H1 (cell line): Measurements from ENCODE around the gene BAK1. TPM values are rescaled to one million over a fixed set of nuclear protein-coding genes. Genes with fewer than 3 reads are reported as not detected.

Experiments
- CTCF ChIA-PET: fragments of 300-600 bp; sonication (Branson Sonifier 250); formaldehyde crosslinking; loops from one replicate; lab custom pipeline; 2021; ENCODE audit not compliant: partially characterized antibody; lab: Charles Lee
- POLR2A ChIA-PET: fragments of 300-600 bp; sonication (Branson Sonifier 250); formaldehyde crosslinking; loops from one replicate; lab custom pipeline; 2021; ENCODE audit warnings: inconsistent platforms; ENCODE audit not compliant: partially characterized antibody; lab: Charles Lee
- DNase-seq, 2 experiments: peaks; one replicate each; pipeline versions ENCODE4 v3.0.0 to v3.0.0-alpha.2; 2010 to 2022; ENCODE audit warnings: low spot score in 2 of 2, low read depth in 1 of 2, mixed read lengths in 1 of 2
- FAIRE-seq: peaks from 2 replicates; lab custom pipeline; 2011; peaks lifted over from hg19 to GRCh38; lab: Jason Lieb, UNC
- H2AFZ ChIP-seq: 2 replicates; pipeline ENCODE4 v1.8.1; 2012; ENCODE audit warnings: low read length, inconsistent platforms
- H2AK5ac ChIP-seq: 2 replicates; pipeline ENCODE4 v1.6.1; 2013; ENCODE audit warnings: low read depth, low read length
- H2BK120ac ChIP-seq: replicated peaks from 2 replicates; pipeline ENCODE3; 2013; ENCODE audit warnings: low read depth, low read length, inconsistent platforms
- H2BK12ac ChIP-seq: 2 replicates; pipeline ENCODE4 v1.6.1; 2013; ENCODE audit warnings: low read depth, low read length
- H2BK15ac ChIP-seq: 2 replicates; pipeline ENCODE4 v1.6.1; 2013; ENCODE audit warnings: low read length
- H2BK20ac ChIP-seq: 2 replicates; pipeline ENCODE4 v1.6.1; 2013; ENCODE audit warnings: low read length
- H2BK5ac ChIP-seq: 2 replicates; pipeline ENCODE4 v1.6.1; 2013; ENCODE audit warnings: low read depth, low read length
- H3K14ac ChIP-seq: 2 replicates; pipeline ENCODE4 v1.6.1; 2013; ENCODE audit warnings: inconsistent platforms; ENCODE audit not compliant: insufficient read length
- H3K18ac ChIP-seq: 2 replicates; pipeline ENCODE4 v1.6.1; 2013; ENCODE audit warnings: low read length; ENCODE audit errors: extremely low read depth
- H3K23ac ChIP-seq: 2 replicates; pipeline ENCODE4 v1.6.1; 2013; ENCODE audit warnings: inconsistent platforms; ENCODE audit not compliant: insufficient read length
- H3K23me2 ChIP-seq: 2 replicates; pipeline ENCODE4 v1.6.1; 2013; ENCODE audit warnings: low read depth, low read length
- H3K27ac ChIP-seq: 2 replicates; pipeline ENCODE4 v1.6.1; 2011; ENCODE audit warnings: low read depth, low read length, inconsistent platforms
- H3K27me3 ChIP-seq, 4 experiments: replicated peaks in 1 of 4; 1 replicate in 1 of 4; 2 replicates in 3 of 4; pipeline versions ENCODE4 v1.6.1 to v1.8.1; 2011 to 2013; ENCODE audit warnings: low read length in 3 of 4, mild to moderate bottlenecking in 3 of 4, inconsistent platforms in 2 of 4, mixed read lengths in 2 of 4, moderate library complexity in 1 of 4; ENCODE audit not compliant: control insufficient read depth in 3 of 4, insufficient read depth in 3 of 4; ENCODE audit errors: extremely low read depth in 1 of 4
- H3K36me3 ChIP-seq, 4 experiments: 2 replicates each; pipeline versions ENCODE4 v1.6.1 to v1.8.1; 2011 to 2013; ENCODE audit warnings: mild to moderate bottlenecking in 4 of 4, low read length in 3 of 4, moderate library complexity in 2 of 4, control low read depth in 1 of 4, inconsistent platforms in 1 of 4; ENCODE audit not compliant: insufficient read depth in 4 of 4, control insufficient read depth in 2 of 4
- H3K4ac ChIP-seq: replicated peaks from 2 replicates; pipeline ENCODE3; 2013; ENCODE audit warnings: low read length, low read depth, mixed read lengths, inconsistent platforms; ENCODE audit not compliant: insufficient read length
- H3K4me1 ChIP-seq, 4 experiments: replicated peaks in 1 of 4; 1 replicate in 1 of 4; 2 replicates in 3 of 4; pipeline versions ENCODE4 v1.6.1 to v1.8.1; 2011 to 2013; ENCODE audit warnings: low read length in 3 of 4, inconsistent platforms in 2 of 4, mixed read lengths in 1 of 4; ENCODE audit not compliant: insufficient read depth in 4 of 4, control insufficient read depth in 3 of 4
- H3K4me2 ChIP-seq, 2 experiments: 2 replicates each; pipeline versions ENCODE4 v1.6.1 to v1.8.1; 2011 to 2013; ENCODE audit warnings: low read depth in 2 of 2, low read length in 2 of 2, control low read depth in 1 of 2, inconsistent platforms in 1 of 2, mild to moderate bottlenecking in 1 of 2; ENCODE audit not compliant: insufficient read depth in 1 of 2
- H3K4me3 ChIP-seq, 4 experiments: fragments of 200-600, 300-600 bp in 1 of 4; sonication (generic), shearing (Covaris generic), sonication (Bioruptor Twin) in 1 of 4; 2 replicates each; pipeline versions ENCODE4 v1.5.1 to v1.8.1; 2011 to 2016; ENCODE audit warnings: low read length in 4 of 4, low read depth in 3 of 4, control low read depth in 2 of 4, inconsistent platforms in 2 of 4, mild to moderate bottlenecking in 2 of 4, mixed read lengths in 1 of 4, moderate library complexity in 1 of 4; ENCODE audit not compliant: insufficient read depth in 2 of 4; ENCODE audit errors: extremely low read depth in 1 of 4
- H3K56ac ChIP-seq: replicated peaks from 2 replicates; pipeline ENCODE3; 2013; ENCODE audit warnings: low read depth, mild to moderate bottlenecking, mixed read lengths, low read length, inconsistent platforms; ENCODE audit not compliant: insufficient read length
- H3K79me1 ChIP-seq: 2 replicates; pipeline ENCODE4 v1.6.1; 2013; ENCODE audit warnings: low read depth, low read length, control low read depth
- H3K79me2 ChIP-seq, 2 experiments: 2 replicates each; pipeline versions ENCODE4 v1.6.1 to v1.8.1; 2012 to 2013; ENCODE audit warnings: low read length in 2 of 2, mild to moderate bottlenecking in 2 of 2, inconsistent platforms in 1 of 2; ENCODE audit not compliant: insufficient read depth in 2 of 2, control insufficient read depth in 1 of 2
- H3K9ac ChIP-seq, 4 experiments: replicated peaks in 1 of 4; 1 replicate in 1 of 4; 2 replicates in 3 of 4; pipeline versions ENCODE4 v1.6.1 to v1.8.1; 2011 to 2013; ENCODE audit warnings: low read depth in 3 of 4, low read length in 3 of 4, control low read depth in 2 of 4, mild to moderate bottlenecking in 2 of 4, moderate library complexity in 2 of 4, inconsistent platforms in 1 of 4; ENCODE audit errors: extremely low read depth in 1 of 4
- H3K9me3 ChIP-seq, 2 experiments: 2 replicates each; pipeline versions ENCODE4 v1.6.1 to v1.8.1; 2012 to 2013; ENCODE audit warnings: mild to moderate bottlenecking in 2 of 2, moderate library complexity in 2 of 2, control low read depth in 1 of 2, inconsistent platforms in 1 of 2, low read depth in 1 of 2, low read length in 1 of 2, mixed read lengths in 1 of 2; ENCODE audit not compliant: insufficient read depth in 2 of 2
- H4K20me1 ChIP-seq, 2 experiments: replicated peaks in 1 of 2; 2 replicates each; pipeline versions ENCODE3 to v1.8.1; 2011 to 2013; ENCODE audit warnings: inconsistent platforms in 2 of 2, low read length in 2 of 2, mild to moderate bottlenecking in 1 of 2; ENCODE audit not compliant: insufficient read depth in 2 of 2, control insufficient read depth in 1 of 2
- H4K5ac ChIP-seq: 2 replicates; pipeline ENCODE4 v1.6.1; 2013; ENCODE audit warnings: low read length, low read depth, mixed read lengths, inconsistent platforms; ENCODE audit not compliant: insufficient read length
- H4K8ac ChIP-seq: 2 replicates; pipeline ENCODE4 v1.8.0; 2013; ENCODE audit warnings: mild to moderate bottlenecking, moderate library complexity, low read length, inconsistent platforms; ENCODE audit not compliant: insufficient read depth; ENCODE audit errors: extremely low read depth
- H4K91ac ChIP-seq: replicated peaks from 2 replicates; pipeline ENCODE3; 2013; ENCODE audit warnings: low read length, mixed read lengths, inconsistent platforms; ENCODE audit not compliant: insufficient read length
- ASH2L ChIP-seq: fragments of 200-600, 300-600 bp; sonication (generic); IDR thresholded peaks from one replicate; pipeline ENCODE4 v1.7.1; 2017; ENCODE audit warnings: low read length
- CBX5 ChIP-seq: fragments of 300-800, 300-1000 bp; sonication (generic); IDR thresholded peaks from 2 replicates; pipeline ENCODE4 v1.7.1; 2016; ENCODE audit warnings: antibody characterized with exemption, low read length, low read depth
- CBX8 ChIP-seq: fragments of 300-800, 300-1000 bp; sonication (generic); IDR thresholded peaks from 2 replicates; pipeline ENCODE4 v1.7.1; 2016; ENCODE audit warnings: low read depth, low read length, borderline replicate concordance
- RFX5 ChIP-seq: IDR thresholded peaks from 2 replicates; pipeline ENCODE4 v1.6.1; 2011; ENCODE audit warnings: low read depth, low read length, improper control_type of control experiment, borderline replicate concordance
- TBP ChIP-seq: IDR thresholded peaks from 2 replicates; pipeline ENCODE4 v1.6.1; 2011; ENCODE audit warnings: low read depth, low read length, improper control_type of control experiment
- TCF12 ChIP-seq: IDR thresholded peaks from 2 replicates; pipeline ENCODE4 v1.6.1; 2011; ENCODE audit warnings: low read depth, mild to moderate bottlenecking, low read length
- YY1 ChIP-seq: IDR thresholded peaks from 2 replicates; pipeline ENCODE4 v1.6.1; 2011; ENCODE audit warnings: low read depth, mild to moderate bottlenecking, low read length
- WGBS, 2 experiments: shearing (Covaris generic) in 1 of 2; methylation state at CpG; one replicate each; pipeline versions ENCODE4 v1.1.6 to v1.1.7; 2013 to 2015; ENCODE audit warnings: low lambda C conversion rate in 2 of 2, mixed read lengths in 2 of 2, inconsistent platforms in 1 of 2, low coverage in 1 of 2, missing lambda C conversion rate in 1 of 2; ENCODE audit not compliant: insufficient replicate concordance in 2 of 2, insufficient coverage in 1 of 2, insufficient read length in 1 of 2; ENCODE audit errors: extremely low coverage in 1 of 2, missing lambda C conversion rate in 1 of 2; 5-methylcytosine and 5-hydroxymethylcytosine counted together
- polyA plus RNA-seq, 7 experiments: library from polyadenylated mRNA; depleted of rRNA in 3 of 7; stranded (reverse) in 5 of 7; unstranded in 2 of 7; fragments of >200 nt in 5 of 7; fragments of 200-250 nt in 2 of 7; gene quantifications; 1 replicate in 5 of 7; 2 replicates in 1 of 7; 4 replicates in 1 of 7; pipeline versions ENCODE4 v1.2.1 to v1.2.3, GENCODE V29; 2011 to 2013; ENCODE audit warnings: missing spikeins in 2 of 7, mixed read lengths in 2 of 7
- total RNA-seq: library from RNA; stranded (reverse); fragmentation: NEBNext Ultra II Directional; extraction: Animal tissue kit (Norgen Biotek cat#: 25700); gene quantifications from 2 replicates; pipeline ENCODE4 v1.2.1, GENCODE V29; 2021
- TF ChIP-seq, protein P1 (sequence below), 3 experiments: IDR thresholded peaks; 1 replicate in 2 of 3; 2 replicates in 1 of 3; pipeline versions ENCODE4 v1.5.1 to v1.6.1; 2011; ENCODE audit warnings: low read length in 3 of 3, mild to moderate bottlenecking in 3 of 3, inconsistent platforms in 2 of 3, low read depth in 1 of 3, moderate library complexity in 1 of 3; ENCODE audit not compliant: insufficient read depth in 1 of 3; ENCODE audit errors: control extremely low read depth in 1 of 3

The BAK1 gene
- total and polyA plus RNA-seq, 2 of the 8 experiments (the other 6 are each of a cell fraction or from before 2014, with no cell fraction given) = 43.3 to 43.4 TPM

DNA sequence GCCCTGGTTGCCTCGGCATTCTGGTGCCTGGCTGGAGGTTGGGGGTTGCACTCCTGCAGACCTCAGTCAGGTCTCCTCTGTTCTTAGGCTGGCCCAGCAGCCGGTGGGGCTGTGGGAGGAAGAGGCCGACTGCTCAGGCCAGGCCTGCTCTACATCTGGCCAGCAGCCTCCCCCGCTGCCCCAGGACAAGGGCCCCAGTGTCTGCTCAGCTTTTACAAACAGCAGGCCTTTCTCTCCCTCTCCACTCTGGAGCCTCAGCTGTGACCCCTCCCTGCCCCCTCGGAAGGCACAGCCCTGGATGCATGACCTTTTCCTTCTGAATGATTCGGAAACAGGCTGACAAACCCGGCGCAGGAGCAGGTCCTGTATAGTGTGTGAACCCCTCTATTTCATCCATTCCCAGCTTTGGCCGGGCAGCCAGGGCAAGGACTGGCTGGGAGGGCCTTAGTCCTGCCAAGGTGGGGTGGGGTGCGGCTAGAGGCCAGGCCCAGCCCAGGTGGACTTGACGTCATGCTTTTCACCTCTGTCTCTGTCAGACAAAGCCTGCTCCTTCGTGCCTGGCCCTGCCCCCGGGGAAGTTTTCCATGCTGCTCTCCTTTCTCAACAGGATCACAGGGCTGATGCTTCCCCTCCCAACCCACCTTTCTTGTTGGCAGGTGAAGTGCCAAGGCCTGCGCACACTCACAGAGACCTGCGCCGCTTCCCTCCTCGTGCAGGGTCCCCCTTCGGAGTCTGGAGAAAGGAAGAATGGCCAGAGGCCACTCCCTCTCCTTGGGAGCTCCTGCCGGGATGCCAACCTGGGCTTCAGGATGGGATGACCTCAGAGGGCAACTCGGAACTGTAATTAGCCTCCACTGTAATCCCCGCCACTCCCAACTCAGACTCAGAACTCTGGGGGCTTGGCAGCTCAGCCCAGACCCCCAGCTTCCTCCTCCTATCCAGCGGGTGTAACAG lies 31.0 kb upstream of the BAK1 start:
- Histone ChIP-seq H3K9ac (peak overlapping the region in 1 of 4 experiments; percentile 13; a peak in 2 of 7 replicates), H3K18ac (peak overlapping the region; percentile 78), H3K4me1 (peaks cover 6 to 42% (median 26%) of the 10 kb centered on the region in 4 experiments), H4K20me1 (no peaks in the 10 kb centered on the region), H2BK15ac (peak overlapping the region; percentile 92), H3K14ac (no peak overlapping the region), H4K8ac (peak overlapping the region; percentile 41; the same call in 1 of the 2 replicates), H4K5ac (peak overlapping the region; percentile 42), H3K23me2 (no peaks in the 10 kb centered on the region; the same call in 1 of the 2 replicates), H3K4ac (peak overlapping the region; percentile 88), H4K91ac (peak overlapping the region; percentile 44), H3K27ac (no peak overlapping the region), H3K9me3 (0 out of 4 replicates have a peak, but pooled peaks cover 0 to 2% of the 10 kb centered on the region in 2 experiments), H3K4me2 (peak overlapping the region in 1 of 2 experiments; percentile 28; a peak in 1 of 4 replicates), H2BK5ac (peak overlapping the region; percentile 87; the same call in 1 of the 2 replicates), H2BK120ac (peak overlapping the region; percentile 28), H2AK5ac (no peak overlapping the region; the same call in 1 of the 2 replicates), H3K4me3 (no peak overlapping the region), H2BK12ac (peak overlapping the region; percentile 94; the same call in 1 of the 2 replicates), H3K23ac (no peak overlapping the region), H3K27me3 (0 out of 7 replicates have a peak, but pooled peaks cover 0 to 2% (median 0%) of the 10 kb centered on the region in 4 experiments), H2AFZ (peak overlapping the region; percentile 25), H2BK20ac (peak overlapping the region; percentile 80; the same call in 1 of the 2 replicates), H3K79me1 (no peaks in the 10 kb centered on the region), H3K79me2 (no peaks in the 10 kb centered on the region), H3K36me3 (no peaks in the 10 kb centered on the region), H3K56ac (no peak overlapping the region)
- FAIRE-seq = no peak
- 63% methylated on average over 21 of the region's 22 CpGs; no CpG with 5 or more reads in 1 of the 2 experiments for WGBS, 2 experiments
- peak in 1 of 2 experiments; percentile 64 for DNase-seq
- POLR2A ChIA-PET = interaction anchor here (0.6 to 3.3 kb wide), 8 partner anchors 8 to 637 kb away, joined by 3 to 15 read pairs (median 3); partner anchors contain the start of genes ITPR3, UQCC2 and ZBTB9
- CTCF ChIA-PET = interaction anchor here (0.6 to 3.2 kb wide), 15 partner anchors 11 to 93 kb away, joined by 3 to 11 read pairs (median 3); partner anchors contain the start of gene ITPR3
- TF ChIP-seq ASH2L (peak; percentile 36), RFX5 (no peak), TCF12 (no peak), YY1 (no peak), CBX8 (no peak), CBX5 (no peak), TBP (no peak)
- TF ChIP-seq, protein P1, sequence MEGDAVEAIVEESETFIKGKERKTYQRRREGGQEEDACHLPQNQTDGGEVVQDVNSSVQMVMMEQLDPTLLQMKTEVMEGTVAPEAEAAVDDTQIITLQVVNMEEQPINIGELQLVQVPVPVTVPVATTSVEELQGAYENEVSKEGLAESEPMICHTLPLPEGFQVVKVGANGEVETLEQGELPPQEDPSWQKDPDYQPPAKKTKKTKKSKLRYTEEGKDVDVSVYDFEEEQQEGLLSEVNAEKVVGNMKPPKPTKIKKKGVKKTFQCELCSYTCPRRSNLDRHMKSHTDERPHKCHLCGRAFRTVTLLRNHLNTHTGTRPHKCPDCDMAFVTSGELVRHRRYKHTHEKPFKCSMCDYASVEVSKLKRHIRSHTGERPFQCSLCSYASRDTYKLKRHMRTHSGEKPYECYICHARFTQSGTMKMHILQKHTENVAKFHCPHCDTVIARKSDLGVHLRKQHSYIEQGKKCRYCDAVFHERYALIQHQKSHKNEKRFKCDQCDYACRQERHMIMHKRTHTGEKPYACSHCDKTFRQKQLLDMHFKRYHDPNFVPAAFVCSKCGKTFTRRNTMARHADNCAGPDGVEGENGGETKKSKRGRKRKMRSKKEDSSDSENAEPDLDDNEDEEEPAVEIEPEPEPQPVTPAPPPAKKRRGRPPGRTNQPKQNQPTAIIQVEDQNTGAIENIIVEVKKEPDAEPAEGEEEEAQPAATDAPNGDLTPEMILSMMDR (IDR thresholded peaks at IDR 0.05; ENCODE audit: control extremely low read depth in 1 of 3, insufficient read depth in 1 of 3, low read depth in 1 of 3, low read length in 3 of 3) = no peak
